HTERT RPE-1 (cell line): ENCODE data around the gene DUSP22.

Experiments used
- in situ Hi-C: fragments of 300-500 bp; cut with MboI; formaldehyde crosslinking; loops from 4 replicates; pipeline ENCODE4 v1.14.3; 2020; ENCODE audit warnings: low sequenced_read_pairs

Gene DUSP22

GRCh38 chr6:349491-349921, 57.2 kb downstream of the DUSP22 start:
- in situ Hi-C loops: no loop called here

- in situ Hi-C loops: no loop called here
These were observed 58.1 kb downstream of the DUSP22 start for GRCh38 chr6:350371-350770.

GRCh38 chr6:351011-351866, 59.0 kb downstream of the DUSP22 start:
- in situ Hi-C loops: no loop called here

DNA sequence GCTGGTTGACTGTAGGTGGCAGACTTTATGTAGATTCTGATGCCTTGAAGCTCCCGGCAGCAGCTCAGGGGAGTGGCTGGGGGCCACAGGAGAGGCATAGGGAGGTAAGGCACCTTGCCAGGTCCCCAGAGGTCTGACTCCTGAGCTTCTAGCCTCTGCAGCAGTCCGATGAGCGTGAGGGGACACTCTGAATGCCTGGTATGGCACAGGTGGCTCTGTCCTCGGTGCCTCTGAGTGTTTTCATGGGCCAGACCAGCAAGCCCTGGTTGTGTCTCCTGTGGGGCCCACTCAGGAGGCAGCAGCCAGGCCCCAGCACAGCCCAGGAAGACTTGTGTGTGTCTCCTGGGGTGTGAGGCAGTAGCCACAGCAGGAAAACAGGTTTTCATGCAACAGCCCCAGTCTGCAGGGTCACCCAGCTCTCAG, 59.6 kb downstream of the DUSP22 start:
- in situ Hi-C loops: no loop called here

- in situ Hi-C loops: no loop called here
These were observed 60.2 kb downstream of the DUSP22 start for GRCh38 chr6:352474-352873.

DNA sequence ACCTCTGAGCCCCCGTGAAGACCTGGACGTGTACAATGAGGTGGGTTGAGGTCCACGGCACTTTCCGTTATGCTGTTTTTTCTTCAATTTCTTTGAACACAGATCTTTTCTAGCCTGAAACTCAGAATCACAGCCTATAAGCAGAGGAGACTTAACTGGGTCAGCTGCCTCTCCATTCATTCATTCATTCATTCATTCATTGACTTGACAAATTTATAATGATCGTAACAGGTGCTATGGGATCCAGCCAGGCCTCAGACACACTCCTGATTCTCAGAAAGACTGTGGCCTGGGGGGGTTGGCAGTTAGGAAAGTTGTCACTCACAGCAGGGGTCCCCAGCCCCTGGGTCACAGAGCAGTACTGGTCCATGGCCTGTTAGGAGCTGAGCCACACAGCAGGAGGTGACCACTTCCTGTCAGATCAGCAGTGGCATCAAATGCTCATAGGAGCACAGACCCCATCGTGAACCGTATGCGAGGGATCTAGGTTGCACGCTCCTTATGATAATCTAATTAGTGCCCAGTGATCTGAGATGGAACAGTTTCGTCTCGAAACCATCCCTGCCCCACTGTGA, 60.7 kb downstream of the DUSP22 start:
- in situ Hi-C loops: no loop called here

GRCh38 chr6:353642-354614, 61.6 kb downstream of the DUSP22 start:
- in situ Hi-C loops: no loop called here

GRCh38 chr6:354631-355280, 62.5 kb downstream of the DUSP22 start:
- in situ Hi-C loops: no loop called here

DNA sequence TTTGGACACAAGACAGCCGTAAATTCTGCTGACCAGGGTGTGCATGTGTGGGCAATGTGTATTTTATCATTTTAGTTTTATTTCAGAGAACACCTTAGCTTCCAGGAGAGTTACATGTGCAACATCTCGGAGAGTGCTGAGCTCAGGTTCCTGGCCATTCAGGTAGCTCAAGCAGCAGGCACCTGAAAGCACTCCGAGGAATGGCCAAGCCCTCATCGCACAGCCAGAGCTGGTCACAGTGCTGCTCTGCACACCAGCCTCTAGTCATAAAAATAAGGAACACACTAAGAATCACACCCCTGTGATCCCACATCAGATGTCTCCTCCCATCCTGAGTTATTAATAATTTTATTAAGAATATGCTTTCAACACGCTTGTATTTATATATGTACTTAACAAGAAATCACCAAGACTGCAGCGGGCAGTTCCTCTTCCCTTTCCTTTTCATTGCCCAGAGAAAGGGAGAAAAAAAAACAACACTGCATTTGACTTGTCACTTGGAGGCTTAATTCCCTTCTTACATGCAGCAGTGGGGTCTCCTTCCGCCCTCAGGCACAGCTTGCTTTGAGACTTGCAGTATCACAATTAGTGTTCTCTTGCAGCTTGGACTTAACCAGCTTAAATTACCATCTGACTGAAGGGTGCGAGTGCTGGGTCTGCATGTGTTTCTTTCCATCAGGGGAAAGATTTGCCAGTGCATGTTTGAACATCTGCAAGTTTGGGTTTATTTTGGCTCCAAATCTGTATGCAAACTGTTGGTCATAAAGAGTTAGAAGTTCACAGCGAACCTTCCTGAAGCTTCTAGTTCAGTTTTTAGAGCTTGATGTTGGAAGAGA, 63.3 kb downstream of the DUSP22 start:
- in situ Hi-C loops: no loop called here

DNA sequence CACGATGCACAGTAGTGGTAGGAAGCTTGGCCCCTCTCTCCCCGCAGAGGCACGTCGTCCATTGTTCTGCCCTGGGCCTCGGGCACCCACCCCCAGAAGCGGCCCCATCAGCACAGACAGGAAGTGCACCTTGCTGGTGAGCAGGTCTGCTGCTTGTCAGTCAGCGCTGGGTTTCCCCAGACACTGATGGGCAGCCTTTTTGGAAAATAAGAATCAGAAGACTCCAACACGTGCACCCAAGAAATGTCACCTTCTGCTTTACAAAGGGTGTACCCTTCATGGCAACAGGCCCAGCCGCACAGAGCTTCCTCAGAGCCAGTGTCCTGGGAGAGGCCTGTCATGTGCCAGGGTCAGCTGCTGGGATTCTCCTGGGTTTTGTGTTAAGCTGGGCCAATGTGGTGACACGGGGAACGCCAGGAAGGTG, 64.6 kb downstream of the DUSP22 start:
- in situ Hi-C loops: no loop called here

- in situ Hi-C loops: no loop called here
These were observed 65.0 kb downstream of the DUSP22 start for GRCh38 chr6:357261-357790.

- in situ Hi-C loops: no loop called here
These were observed 65.6 kb downstream of the DUSP22 start for GRCh38 chr6:357791-358341.

DNA sequence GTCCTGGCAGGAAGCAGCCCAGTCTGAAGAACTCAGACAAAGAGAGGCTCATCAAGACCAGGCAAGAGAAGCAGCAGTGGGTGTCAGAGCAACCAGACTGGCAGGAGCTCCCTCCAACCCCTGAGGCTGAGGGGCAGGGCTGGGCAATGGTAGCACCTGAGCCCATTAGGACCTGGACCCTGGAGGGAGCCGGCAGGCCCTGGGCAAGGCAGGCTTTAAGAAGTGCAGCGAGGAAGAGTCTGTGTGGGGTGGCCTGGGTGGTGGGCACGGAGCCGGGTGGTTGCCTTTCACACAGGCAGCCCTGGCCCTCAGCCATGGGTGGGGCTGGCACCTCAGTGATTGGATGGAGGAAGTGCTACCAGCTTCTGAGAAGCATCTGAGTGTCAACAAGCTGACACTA, 66.1 kb downstream of the DUSP22 start:
- in situ Hi-C loops: no loop called here

GRCh38 chr6:358847-359246, 66.6 kb downstream of the DUSP22 start:
- in situ Hi-C loops: no loop called here

DNA sequence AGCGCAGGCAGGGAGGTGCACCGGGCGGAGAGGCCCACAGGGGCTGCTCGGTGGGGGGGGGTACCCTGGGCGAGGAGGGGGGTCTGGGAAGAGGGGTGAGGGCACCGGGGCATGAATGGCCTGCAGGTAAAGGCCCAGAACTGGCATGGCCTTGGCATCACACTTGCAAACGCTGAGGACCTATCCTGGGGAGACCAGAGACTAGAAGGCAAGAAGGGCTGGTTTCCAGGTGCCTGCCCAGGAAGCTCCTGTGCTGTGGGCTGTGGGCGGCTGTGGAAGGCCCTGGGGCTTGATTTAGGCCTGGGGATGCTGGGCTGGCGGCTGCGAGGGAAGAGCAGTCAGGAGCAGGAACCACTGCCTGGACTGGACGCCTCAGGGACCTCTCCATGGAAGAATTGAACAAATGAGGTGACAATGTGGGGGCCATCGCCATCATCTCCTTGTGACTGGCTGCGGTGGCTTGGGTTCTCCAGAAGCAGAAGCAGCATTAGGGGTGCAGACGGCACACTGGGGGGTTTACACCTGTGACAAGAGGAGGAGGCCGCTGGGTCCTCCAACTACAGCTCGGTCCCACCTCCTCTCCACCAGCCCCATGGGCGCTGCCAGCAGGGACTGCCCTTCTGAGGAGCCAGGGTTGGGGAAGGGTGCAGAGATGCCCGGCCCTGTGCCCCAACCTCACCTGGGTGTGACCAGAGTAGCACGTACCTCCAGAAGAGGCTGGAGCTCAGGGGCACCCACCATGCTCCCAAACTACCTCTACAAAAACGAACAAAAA, 67.2 kb downstream of the DUSP22 start:
- in situ Hi-C loops: no loop called here

DNA sequence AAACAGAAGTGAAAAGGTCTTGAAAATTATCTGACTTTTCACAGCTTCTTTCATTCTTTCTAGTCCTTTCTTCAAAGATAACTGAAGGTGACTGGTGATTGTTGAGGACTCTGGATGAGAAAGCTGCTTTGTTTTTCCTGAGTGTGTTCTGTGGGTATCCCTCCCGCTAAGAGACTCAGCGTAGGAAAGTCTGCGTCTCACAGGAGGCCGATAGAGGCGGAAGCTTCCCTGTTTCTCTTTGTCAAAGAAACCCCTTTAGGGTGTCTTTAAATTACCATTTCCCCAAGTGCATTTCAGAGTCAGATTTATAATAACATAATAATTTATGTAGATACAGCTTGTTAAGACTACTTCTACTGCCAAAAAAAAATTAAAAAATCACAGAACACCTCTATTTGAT, 68.1 kb downstream of the DUSP22 start:
- in situ Hi-C loops: no loop called here

DNA sequence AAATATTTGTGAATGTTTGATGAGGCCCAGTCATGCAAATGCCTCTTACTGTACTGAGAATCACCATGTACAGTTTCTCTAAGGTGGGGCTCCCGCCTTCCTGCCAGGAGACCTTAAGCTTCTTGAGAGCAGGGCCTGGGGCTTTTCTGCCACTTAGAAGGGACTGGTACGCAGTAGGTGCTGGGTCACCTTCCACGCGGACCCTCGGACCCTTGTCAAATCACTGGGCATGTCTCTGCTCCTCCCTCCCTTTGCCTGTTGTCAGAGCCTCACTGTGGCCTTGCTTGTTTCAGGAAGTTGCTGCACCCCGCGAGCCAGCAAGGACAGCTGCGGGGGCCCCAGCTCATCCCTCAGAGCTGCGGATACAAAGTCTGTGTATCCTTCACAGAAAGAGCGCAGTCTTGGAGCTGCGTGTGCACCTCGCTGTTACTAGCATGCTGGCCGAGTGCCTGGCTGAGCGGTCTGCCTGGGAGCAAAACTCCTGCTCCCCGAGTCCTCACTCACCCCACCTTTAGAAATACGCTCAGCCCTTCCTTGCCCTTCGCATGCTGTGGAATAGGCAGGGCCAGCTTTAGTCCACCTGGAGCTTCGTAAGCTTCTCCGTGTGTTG, 68.6 kb downstream of the DUSP22 start:
- in situ Hi-C loops: no loop called here
